Eye (tissue), 1 donor: ENCODE measurements around the gene TSSC4.

Experiments
- DNase-seq: peaks from one replicate; pipeline ENCODE4 v3.0.0-alpha.2; 2015

The TSSC4 gene

GRCh38 chr11:2436013-2436520 is 35.5 kb downstream of the TSSC4 start:
- no peak for DNase-seq

DNA sequence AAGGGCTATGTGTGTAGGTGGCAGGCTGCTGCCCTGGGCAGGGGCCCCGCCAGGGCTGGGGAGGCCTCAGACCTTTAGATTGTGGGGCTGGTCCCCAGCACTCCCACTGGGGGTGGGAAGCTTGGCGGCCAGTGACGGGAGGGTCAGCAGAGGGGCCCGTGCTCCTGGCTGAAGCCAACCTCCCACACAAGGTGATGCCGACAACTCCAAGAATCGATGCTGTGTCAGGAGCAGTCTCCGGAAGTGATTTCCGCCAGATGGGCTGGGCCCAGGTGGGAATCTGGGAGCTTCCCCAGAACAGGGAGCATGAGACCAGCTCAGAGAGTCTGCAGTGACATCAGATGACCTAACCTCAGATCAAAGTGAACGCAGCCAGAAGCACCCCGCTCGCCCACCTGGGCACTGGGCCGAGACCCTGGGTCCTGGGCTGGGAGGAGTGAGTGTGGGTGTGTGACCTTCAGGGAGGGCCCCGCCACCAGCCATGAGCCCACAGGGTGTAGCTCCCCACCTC is 36.0 kb downstream of the TSSC4 start:
- DNase-seq: no peak

- no peak for DNase-seq
Measured at GRCh38 chr11:2437516-2437915, 37.0 kb downstream of the TSSC4 start.

DNA sequence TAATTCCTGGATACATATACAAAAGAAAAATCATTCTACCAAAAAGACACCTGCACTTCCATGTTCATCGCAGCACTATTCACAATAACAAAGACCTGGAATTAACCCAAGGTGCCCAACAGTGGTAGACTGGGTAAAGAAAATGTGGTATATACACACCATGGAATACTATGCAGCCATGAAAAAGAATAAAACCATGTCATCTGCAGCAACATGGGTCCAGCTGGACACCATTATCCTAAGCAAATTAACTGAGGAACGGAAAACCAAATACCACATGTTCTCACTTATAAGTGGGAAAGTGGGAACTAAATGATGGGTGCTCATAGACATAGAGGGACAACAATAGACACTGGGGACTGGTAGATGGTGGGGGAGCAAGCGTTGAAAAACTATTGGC is 39.3 kb downstream of the TSSC4 start:
- no peak for DNase-seq

DNA sequence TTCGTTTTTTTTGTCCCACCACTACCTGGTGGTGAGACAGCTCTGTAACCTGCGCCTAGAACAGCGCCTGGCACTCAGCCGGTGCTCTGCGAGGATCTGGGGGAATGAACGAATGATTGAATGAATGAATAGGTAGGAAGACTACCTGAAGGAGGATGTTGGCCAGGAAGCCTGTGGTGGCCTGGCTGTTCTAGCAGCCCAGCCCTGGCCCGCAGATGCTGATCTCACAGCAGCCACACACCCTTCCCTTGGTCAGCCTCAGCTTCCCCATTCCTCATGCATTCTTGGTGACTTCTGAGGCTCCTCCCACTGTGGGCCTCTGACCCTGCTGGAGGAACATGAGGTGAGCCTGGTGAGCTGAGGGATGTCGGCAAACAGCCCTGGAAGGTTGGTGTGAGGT is 40.1 kb downstream of the TSSC4 start:
- DNase-seq: no peak

GRCh38 chr11:2441171-2441570 is 40.6 kb downstream of the TSSC4 start:
- DNase-seq: no peak

GRCh38 chr11:2442589-2442988 is 42.0 kb downstream of the TSSC4 start:
- no peak for DNase-seq

- no peak for DNase-seq
Measured at GRCh38 chr11:2443406-2443805, 42.9 kb downstream of the TSSC4 start.

- DNase-seq: peak; percentile 24
Measured at GRCh38 chr11:2443881-2444820, 43.6 kb downstream of the TSSC4 start, which contains the start of gene TRPM5. Gene TRPM5 (minus strand): TSS chr11:2444514. CDS start chr11:2423036, 21,478 bp downstream.

DNA sequence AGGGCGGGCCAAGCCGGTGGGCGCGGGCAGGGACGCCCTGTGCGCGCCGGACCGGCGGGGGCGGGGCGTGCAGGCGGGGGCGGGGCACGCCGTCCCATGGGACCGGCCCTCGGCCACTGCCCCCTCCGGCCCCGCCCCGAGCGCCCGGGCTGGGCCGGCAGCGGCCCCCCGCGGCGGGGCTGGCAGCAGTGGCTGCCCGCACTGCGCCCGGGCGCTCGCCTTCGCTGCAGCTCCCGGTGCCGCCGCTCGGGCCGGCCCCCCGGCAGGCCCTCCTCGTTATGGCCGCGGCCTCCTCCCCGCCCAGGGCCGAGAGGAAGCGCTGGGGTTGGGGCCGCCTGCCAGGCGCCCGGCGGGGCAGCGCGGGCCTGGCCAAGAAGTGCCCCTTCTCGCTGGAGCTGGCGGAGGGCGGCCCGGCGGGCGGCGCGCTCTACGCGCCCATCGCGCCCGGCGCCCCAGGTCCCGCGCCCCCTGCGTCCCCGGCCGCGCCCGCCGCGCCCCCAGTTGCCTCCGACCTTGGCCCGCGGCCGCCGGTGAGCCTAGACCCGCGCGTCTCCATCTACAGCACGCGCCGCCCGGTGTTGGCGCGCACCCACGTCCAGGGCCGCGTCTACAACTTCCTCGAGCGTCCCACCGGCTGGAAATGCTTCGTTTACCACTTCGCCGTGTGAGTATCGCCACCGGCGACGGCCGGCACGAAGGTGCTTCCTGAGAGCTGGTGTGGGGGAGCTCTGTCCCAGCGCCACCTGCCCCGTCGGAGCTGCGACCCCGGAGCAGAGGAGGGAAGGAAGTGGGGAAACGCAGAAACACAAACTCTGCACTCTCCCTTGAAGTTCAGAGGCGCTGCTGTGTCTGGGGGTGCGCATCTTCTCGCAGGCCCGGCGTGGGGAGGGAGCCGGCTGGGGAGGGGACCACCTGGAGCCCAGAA is 44.5 kb downstream of the TSSC4 start, which contains the start of gene KCNQ1:
TSS of gene KCNQ1 (plus strand) at position 188 of the 925 bp plus-strand sequence. CDS start at position 279, 91 bp downstream.
- DNase-seq: peak; percentile 37

DNA sequence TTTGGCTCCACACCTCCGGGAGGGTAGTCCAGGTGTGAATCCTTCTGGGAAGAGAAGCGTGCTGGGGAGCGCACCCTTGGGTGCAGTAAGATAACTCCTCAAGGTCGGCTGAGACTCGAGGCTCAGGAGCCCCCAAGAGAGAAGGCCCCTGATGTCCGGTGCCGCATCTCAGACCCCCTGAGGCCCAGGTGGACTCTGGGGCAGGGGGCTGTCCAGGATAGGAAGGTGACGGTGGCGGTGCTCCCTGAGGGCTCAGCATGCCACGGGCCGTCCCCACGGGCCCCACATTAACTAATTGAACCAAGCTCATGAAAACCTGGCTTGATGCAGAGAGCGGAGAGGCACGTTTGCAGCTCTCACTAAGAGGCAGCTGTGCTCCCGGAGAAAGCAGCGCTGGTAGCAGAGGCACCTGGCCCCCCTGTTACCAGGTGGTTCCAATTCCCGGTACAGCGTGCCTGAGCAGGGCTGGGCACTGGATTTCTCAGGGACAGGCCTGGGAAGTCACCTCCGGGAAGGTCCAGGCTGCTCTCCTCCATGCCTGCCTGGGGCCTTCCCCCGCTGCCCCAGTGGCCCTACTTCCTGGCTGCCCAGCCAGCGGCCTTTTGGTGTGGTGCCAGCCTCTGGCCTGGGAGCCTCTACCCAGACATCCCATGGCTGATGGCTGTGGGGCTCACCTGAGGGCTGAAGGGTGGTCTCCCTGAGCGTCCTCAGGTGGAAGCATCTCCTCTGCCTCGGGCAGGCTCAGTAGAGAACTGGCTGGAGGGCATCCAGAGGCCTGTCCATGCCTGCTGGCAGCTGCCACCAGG is 45.4 kb downstream of the TSSC4 start:
- DNase-seq: no peak

- no peak for DNase-seq
Measured at GRCh38 chr11:2446590-2447252, 46.2 kb downstream of the TSSC4 start.

DNA sequence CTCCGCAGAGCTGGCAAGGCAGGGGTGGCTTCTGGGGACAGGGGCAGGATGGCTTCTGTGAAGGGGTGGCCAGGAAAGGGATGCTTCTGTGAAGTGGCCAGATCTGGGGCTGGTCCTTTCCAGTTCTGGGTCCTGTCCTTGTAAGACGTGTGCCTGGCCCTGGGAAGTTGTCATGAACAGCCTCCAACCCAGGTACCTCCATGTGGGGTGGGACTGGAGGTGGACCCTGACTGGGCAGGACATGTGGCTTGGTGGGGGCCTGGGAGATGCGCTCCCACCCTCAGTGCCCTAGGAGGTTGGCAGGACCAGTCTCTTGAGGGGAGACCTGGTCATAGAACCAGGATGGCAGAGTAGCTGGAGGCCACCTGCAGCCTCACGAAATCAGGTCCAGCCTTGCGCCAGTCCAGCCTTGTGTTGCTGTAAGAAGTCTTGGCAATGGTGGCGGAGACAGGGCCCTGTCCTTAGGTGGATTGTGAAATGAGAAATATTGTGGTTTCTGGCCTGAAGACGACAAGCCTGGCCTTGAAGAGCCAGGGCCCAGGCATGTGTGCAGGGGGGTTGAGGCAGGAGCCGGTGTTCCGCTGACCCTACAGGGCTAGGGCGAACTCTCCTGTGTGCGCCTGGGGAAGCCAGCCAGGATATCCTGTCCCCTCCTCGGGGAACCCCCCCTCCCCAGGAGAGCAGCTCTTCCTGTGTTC is 46.9 kb downstream of the TSSC4 start:
- no peak for DNase-seq

GRCh38 chr11:2447951-2448650 is 47.6 kb downstream of the TSSC4 start:
- DNase-seq: no peak

GRCh38 chr11:2448661-2449547 is 48.4 kb downstream of the TSSC4 start:
- no peak for DNase-seq

GRCh38 chr11:2449548-2450320 is 49.2 kb downstream of the TSSC4 start:
- no peak for DNase-seq

- DNase-seq: no peak
Measured at GRCh38 chr11:2450321-2451041, 49.9 kb downstream of the TSSC4 start.

DNA sequence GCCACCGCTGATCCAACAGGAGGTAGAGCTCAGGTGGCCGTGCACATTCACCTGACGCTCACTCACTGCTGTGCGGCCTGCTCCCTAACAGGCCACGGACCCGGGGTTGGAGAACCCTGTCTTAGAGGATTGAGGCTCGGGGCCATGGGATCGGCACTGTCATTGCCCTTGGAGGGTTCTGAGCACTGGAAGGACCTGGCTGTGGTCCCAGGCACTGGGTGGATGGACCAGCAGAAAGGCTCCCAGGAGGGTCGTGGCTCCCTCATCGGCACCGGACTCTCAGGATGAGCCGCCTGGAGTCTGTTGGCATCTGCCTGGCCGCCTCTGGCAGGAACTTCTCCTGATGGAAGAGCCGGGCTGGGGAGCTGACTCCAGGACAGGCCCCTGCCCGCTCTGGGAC is 50.8 kb downstream of the TSSC4 start:
- no peak for DNase-seq
